Gastroesophageal sphincter (tissue), 4 donors: ENCODE measurements around the gene SPOPL. TPM values are rescaled to one million over a fixed set of nuclear protein-coding genes. Genes with fewer than 3 reads are reported as not detected.
A peak's percentile ranks its signal among the peaks of the same experiment; 100 is the strongest.

Experiments
- ATAC-seq: fragments of 150-250 bp; one replicate; pipeline ENCODE4 v1.9.1; 2016; ENCODE audit warnings: mild to moderate bottlenecking, moderate library complexity
- H3K27ac ChIP-seq, 4 donors: fragments of 200-600 bp; sonication (generic) in 3 of 4; 1 replicate in 3 of 4; 2 replicates in 1 of 4; pipeline ENCODE4 v1.5.1; 2016 to 2019
- H3K27me3 ChIP-seq: fragments of 200-600 bp; sonication (generic); one replicate; pipeline ENCODE4 v1.5.1; 2019
- H3K36me3 ChIP-seq, 2 donors: fragments of 200-600 bp; sonication (generic); one replicate each; pipeline ENCODE4 v1.5.1; 2019; ENCODE audit warnings: control low read depth in 1 of 2
- H3K4me1 ChIP-seq, 3 donors: fragments of 200-600 bp; sonication (generic); 1 replicate in 2 of 3; 2 replicates in 1 of 3; pipeline ENCODE4 v1.5.1; 2016 to 2019; ENCODE audit warnings: control low read depth in 2 of 3
- H3K4me3 ChIP-seq, 2 donors: fragments of 200-600 bp; sonication (generic); one replicate each; pipeline ENCODE4 v1.5.1; 2019; ENCODE audit warnings: mild to moderate bottlenecking in 1 of 2, moderate library complexity in 1 of 2
- H3K9me3 ChIP-seq, 3 donors: fragments of 200-600 bp; sonication (generic); one replicate each; pipeline ENCODE4 v1.5.1; 2017 to 2019; ENCODE audit warnings: control low read depth in 2 of 3
- EP300 ChIP-seq: sonication (generic); formaldehyde crosslinking; IDR thresholded peaks from one replicate; pipeline ENCODE4 v1.6.1; 2017; ENCODE audit warnings: antibody characterized with exemption, mild to moderate bottlenecking
- POLR2A ChIP-seq, 2 donors: fragments of 450-650 bp; IDR thresholded peaks; one replicate each; pipeline ENCODE4 v1.6.1; 2017; ENCODE audit warnings: antibody characterized with exemption in 2 of 2, mild to moderate bottlenecking in 2 of 2, moderate library complexity in 1 of 2
- POLR2AphosphoS5 ChIP-seq: sonication (generic); formaldehyde crosslinking; IDR thresholded peaks from one replicate; pipeline ENCODE4 v1.6.1; 2017; ENCODE audit warnings: antibody characterized with exemption
- WGBS, 2 donors: methylation state at CpG; one replicate each; pipeline ENCODE4 v1.1.5; 2018; ENCODE audit warnings: low coverage in 1 of 2; 5-methylcytosine and 5-hydroxymethylcytosine counted together
- total RNA-seq, 4 donors: library from RNA; depleted of rRNA; stranded (reverse); fragments of >200 nt; gene quantifications; one replicate each; pipeline ENCODE4 v1.1.0, GENCODE V29; 2016
- TF ChIP-seq, protein P1 (sequence below), 4 experiments: fragments of 200-600 bp in 2 of 4; fragments of 450-650 bp in 2 of 4; sonication (generic) in 1 of 4; IDR thresholded peaks; one replicate each; pipeline ENCODE4 v1.5.1; 2017 to 2019; ENCODE audit warnings: antibody characterized with exemption in 4 of 4, mild to moderate bottlenecking in 2 of 4, moderate library complexity in 2 of 4

Gene SPOPL
- total RNA-seq = 10 to 100 TPM; 32.7 to 51.8 (median 39.4) TPM

DNA sequence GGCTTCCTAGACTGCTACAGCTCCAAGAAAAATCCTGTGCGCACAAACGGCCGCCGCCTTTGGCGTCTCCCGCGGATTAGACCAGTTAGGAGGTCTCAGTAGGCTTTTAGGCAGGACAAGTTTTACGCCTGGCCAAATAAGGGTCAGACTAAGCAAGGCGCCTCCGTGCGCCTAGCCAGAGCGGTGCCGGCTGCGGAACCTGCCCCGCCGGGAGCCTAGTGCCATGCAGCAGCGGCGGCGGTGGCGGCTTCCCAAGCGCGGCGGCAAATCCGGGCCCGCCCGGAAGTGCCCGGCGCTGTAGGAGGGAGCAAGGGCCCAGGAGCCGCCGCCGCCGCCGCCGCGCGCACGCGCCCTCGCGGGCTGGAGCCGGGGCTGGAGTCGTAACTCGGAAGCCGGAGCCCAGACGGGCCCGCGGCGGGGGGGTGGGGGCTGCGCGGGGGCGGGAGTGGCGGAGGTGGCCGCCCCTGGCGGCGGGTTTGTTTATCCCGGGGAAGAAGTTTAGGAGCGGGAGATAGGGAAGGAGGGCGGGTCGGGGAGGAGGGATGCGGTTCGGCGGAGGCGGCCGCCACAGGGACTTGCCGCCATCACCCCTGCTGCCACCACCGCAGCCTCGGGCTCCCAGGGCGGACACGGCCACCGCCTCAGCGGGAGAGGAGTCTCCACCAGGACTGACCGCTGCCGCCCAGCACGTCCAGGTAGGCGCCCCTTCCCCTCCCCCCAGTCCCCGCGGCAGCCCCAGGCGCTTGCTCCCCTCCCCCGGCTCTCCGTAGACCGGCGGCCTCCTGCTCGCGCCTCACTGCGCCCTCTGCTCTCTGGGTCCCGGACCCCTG is at the start of gene SPOPL:
Gene SPOPL, plus strand, starts transcription at position 346 of the 830 bp plus-strand sequence. CDS start 48,447 bp downstream, outside the sequence.
- H3K27me3 ChIP-seq = no peaks in the 10 kb centered on the region
- H3K36me3 ChIP-seq = peaks cover 0 to under 1% of the 10 kb centered on the region in 2 donors
- WGBS, 2 donors = 0% methylated on average over 1 to 3 of the region's 86 CpGs
- no peaks in the 10 kb centered on the region for H3K9me3 ChIP-seq
- ATAC-seq = peak; percentile 98
- peak within 1 kb of the TSS; percentile 93 to 96 for H3K4me3 ChIP-seq
- H3K27ac ChIP-seq = peak within 1 kb of the TSS; percentile 80 to 97 (median 92)
- TF ChIP-seq POLR2AphosphoS5 (peak; percentile 31), POLR2A (IDR thresholded peaks at IDR 0.05) (peak; percentile 50 to 62), EP300 (no peak)
- TF ChIP-seq, protein P1, sequence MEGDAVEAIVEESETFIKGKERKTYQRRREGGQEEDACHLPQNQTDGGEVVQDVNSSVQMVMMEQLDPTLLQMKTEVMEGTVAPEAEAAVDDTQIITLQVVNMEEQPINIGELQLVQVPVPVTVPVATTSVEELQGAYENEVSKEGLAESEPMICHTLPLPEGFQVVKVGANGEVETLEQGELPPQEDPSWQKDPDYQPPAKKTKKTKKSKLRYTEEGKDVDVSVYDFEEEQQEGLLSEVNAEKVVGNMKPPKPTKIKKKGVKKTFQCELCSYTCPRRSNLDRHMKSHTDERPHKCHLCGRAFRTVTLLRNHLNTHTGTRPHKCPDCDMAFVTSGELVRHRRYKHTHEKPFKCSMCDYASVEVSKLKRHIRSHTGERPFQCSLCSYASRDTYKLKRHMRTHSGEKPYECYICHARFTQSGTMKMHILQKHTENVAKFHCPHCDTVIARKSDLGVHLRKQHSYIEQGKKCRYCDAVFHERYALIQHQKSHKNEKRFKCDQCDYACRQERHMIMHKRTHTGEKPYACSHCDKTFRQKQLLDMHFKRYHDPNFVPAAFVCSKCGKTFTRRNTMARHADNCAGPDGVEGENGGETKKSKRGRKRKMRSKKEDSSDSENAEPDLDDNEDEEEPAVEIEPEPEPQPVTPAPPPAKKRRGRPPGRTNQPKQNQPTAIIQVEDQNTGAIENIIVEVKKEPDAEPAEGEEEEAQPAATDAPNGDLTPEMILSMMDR (IDR thresholded peaks at IDR 0.05) = peak in 1 of 4 experiments; percentile 55
- H3K4me1 ChIP-seq = peaks cover 7 to 58% (median 7%) of the 10 kb centered on the region in 3 donors

DNA sequence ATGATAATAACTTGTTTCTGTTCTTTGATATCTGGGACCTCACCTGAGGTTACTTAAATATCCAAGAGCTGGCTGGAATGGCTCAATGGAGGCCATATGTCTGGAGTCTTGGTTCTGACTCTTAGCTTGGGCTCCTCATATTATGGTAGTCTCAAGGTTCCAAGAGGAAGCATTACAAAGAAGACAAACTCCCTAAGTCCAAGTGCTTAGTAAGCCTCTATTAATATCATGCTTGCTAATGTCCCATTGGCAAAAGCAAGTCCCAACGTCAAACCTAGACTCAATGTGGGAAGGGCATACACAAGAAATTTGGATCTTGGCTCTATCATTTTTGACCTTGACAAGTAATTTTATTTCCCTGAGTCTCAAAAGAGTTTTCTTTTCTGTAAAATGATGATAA is 49.2 kb upstream of the SPOPL start:
- Histone ChIP-seq H3K36me3 (no peaks in the 10 kb centered on the region), H3K4me1 (no peaks in the 10 kb centered on the region), H3K4me3 (no peak overlapping the region), H3K9me3 (no peaks in the 10 kb centered on the region), H3K27ac (no peak overlapping the region), H3K27me3 (no peaks in the 10 kb centered on the region)
- 81 to 94% methylated on average over 1 of the region's 1 CpG for WGBS, 2 donors
- ATAC-seq = no peak
- no peak for TF ChIP-seq POLR2A (IDR thresholded peaks at IDR 0.05)
- TF ChIP-seq POLR2AphosphoS5 = no peak
- no peak for TF ChIP-seq EP300
- TF ChIP-seq, protein P1 (IDR thresholded peaks at IDR 0.05) = no peak

DNA sequence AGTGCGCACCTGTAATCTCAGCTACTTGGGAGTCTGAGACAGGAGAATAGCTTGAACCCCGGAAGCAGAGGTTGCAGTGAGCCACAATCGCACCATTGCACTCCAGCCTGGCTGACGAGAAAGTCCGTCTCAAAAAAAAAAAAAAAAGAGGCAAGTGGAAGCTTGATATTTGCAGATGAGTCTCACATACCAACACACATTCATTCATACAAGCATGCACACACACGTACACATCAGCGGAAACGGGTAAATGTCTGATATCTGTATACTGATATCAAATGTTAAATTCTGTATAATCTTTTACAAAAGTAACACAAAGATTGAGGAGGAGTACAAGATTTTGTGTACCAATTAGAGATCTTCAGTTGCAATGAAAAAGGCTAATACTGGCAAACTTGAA is 47.8 kb upstream of the SPOPL start:
- no peak overlapping the region for H3K27ac ChIP-seq
- H3K4me3 ChIP-seq = no peak overlapping the region
- no peaks in the 10 kb centered on the region for H3K36me3 ChIP-seq
- ATAC-seq = no peak
- H3K27me3 ChIP-seq = no peaks in the 10 kb centered on the region
- TF ChIP-seq EP300 (no peak), POLR2AphosphoS5 (no peak)
- TF ChIP-seq, protein P1 (IDR thresholded peaks at IDR 0.05) = no peak
- no peaks in the 10 kb centered on the region for H3K9me3 ChIP-seq
- no peaks in the 10 kb centered on the region for H3K4me1 ChIP-seq
- WGBS, 2 donors = 91 to 97% methylated on average over 7 to 8 of the region's 8 CpGs

DNA sequence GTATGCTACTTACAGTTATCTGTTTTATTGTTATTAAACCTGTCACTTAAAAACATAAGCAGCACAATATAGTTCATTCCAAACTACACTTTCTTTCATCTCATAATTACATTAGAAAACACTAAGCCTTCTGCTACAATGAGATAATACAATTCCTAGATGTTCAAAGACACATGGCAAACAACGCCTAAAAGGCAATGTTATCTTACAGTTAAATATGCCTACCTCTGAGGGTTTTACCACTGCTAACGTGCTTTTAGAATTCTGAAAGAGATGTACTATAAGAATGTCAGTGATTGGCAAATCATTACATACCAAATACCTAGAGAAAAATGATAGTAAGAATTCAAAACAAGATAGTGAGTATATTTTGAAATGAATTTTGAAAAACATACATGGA is 46.8 kb upstream of the SPOPL start:
- Histone ChIP-seq H3K36me3 (no peaks in the 10 kb centered on the region), H3K9me3 (no peaks in the 10 kb centered on the region), H3K27ac (no peak overlapping the region), H3K27me3 (no peaks in the 10 kb centered on the region), H3K4me3 (no peak overlapping the region), H3K4me1 (no peaks in the 10 kb centered on the region)
- 64 to 71% methylated on average over 2 of the region's 2 CpGs for WGBS, 2 donors
- TF ChIP-seq POLR2AphosphoS5 (no peak), EP300 (no peak), POLR2A (IDR thresholded peaks at IDR 0.05) (no peak)
- TF ChIP-seq, protein P1 (IDR thresholded peaks at IDR 0.05) = no peak
- ATAC-seq = no peak

DNA sequence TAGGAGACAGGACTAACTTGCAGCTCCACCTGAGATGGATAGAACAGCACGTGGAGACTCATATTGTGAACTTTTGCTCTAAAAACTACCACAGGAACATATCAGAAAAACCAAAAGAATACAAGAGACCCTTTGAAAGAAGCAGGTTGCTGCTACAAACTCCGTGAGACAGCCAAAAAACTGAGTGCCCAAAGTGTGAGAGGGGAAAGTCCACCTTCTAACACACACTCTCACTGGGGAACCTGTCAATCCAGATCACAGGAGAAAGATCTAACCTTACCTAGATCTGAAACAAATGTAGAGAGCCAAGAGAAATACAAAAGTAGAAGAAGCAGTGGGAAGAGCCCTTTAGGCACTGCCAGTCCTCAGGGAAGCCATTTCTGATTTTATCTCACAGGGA is 46.3 kb upstream of the SPOPL start:
- H3K9me3 ChIP-seq = no peaks in the 10 kb centered on the region
- H3K27ac ChIP-seq = no peak overlapping the region
- H3K27me3 ChIP-seq = no peaks in the 10 kb centered on the region
- H3K4me1 ChIP-seq = no peaks in the 10 kb centered on the region
- no peak overlapping the region for H3K4me3 ChIP-seq
- WGBS, 2 donors = 78 to 87% methylated on average over 1 to 2 of the region's 2 CpGs
- TF ChIP-seq EP300 (no peak), POLR2AphosphoS5 (no peak), POLR2A (IDR thresholded peaks at IDR 0.05) (no peak)
- TF ChIP-seq, protein P1 (IDR thresholded peaks at IDR 0.05) = no peak
- ATAC-seq = no peak
- no peaks in the 10 kb centered on the region for H3K36me3 ChIP-seq
